Activated T-helper 1 cell treated with anti-CD3 and anti-CD28 coated beads, Interleukin-2, amount 50 U/mL, for 16 hours (primary cell): Measurements from ENCODE around the gene BMERB1.
"Not testable (repeated sequence)": the region's sequence is repeated elsewhere in the genome, so short reads cannot be mapped to it uniquely, and the experiment has no call there.

Experiments used
- DNase-seq, 2 donors: peaks; one replicate each; pipeline ENCODE4 v3.0.0-alpha.2; 2020; ENCODE audit warnings: low read depth in 1 of 2, low spot score in 1 of 2

The BMERB1 gene

DNA sequence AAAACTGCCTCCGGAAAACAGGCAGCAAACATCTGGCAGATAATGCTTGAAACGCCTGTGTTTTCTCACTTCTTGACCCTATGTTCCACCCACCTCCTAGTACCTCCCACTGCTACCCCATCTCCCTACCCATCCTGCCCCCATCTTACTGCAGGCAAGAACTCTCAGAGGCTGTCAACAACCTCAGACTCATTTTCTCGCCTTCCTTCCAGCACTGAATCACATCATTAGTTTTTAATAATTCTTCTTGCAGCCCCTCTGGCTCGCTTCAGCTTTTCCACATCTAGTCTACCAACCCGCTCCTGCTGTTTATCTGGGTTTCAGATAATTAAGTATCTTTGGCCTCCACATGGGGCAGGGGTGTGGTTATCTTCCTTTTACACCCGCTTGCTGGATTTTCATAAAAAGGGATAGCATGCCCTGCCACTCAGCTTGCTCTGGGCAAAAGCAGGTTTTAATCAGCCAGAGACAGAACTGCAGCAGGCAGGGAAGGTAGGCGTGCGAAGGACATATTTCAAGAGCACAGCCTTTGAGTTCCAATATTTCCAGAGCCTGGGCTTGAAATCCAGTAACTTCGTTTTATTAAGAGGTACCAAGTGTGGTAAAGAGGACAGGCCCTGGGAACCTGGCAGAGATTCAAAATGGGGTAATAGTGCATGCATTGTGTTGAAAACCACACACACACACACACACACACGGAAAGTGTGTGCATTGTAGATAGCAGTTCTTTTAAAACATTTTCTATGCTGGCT lies 87.5 kb downstream of the BMERB1 start:
- no peak for DNase-seq

- DNase-seq: no peak
Observed at GRCh38 chr16:15523092-15523541, 88.7 kb downstream of the BMERB1 start.

- no peak for DNase-seq
Observed at GRCh38 chr16:15523939-15524338, 89.6 kb downstream of the BMERB1 start.

DNA sequence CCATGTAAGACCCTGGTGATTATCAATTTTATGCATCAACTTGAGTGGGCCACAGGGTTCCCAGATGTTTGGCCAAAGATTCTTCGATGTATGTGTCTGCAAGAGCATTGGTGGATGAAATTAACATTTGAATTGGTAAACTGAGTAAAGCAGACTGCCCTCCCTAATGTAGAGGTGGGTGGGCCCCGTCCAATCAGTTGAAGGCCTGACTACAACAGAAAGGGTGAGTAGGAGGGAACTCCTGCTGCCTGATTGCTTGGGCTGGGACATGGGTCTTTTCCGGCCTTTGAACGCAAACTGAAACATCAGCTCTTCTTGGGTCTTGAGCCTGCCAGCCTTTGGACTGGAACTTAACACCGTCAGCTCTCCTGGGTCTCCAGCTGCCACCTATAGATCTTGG lies 90.6 kb downstream of the BMERB1 start:
- DNase-seq: no peak

- no peak for DNase-seq
Observed at GRCh38 chr16:15526097-15526496, 91.7 kb downstream of the BMERB1 start.

- no peak for DNase-seq
Observed at GRCh38 chr16:15526731-15527130, 92.3 kb downstream of the BMERB1 start.

DNA sequence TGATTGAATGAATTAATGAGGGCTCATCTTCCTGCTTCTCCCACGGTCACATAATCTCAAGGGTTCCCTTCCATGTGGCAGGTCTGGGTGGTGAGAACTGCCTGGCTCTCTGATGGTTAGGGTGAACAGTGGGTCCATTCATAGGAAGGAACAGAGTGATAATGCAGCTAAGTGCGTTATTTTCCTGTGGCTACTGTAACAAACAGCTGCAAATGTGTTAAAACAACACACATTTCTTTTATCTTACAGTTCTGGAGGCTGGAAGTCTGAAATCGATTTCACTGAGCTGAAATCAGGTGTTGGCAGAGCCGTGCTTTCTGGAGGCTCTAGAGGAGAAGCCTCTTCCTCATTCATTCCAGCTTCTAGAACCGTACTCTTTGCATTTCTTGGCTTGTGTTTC lies 95.3 kb downstream of the BMERB1 start:
- no peak for DNase-seq

GRCh38 chr16:15530085-15530484 lies 95.7 kb downstream of the BMERB1 start:
- no peak for DNase-seq

- no peak for DNase-seq
Observed at GRCh38 chr16:15532825-15533224, 98.4 kb downstream of the BMERB1 start.

GRCh38 chr16:15533386-15533785 lies 99.0 kb downstream of the BMERB1 start:
- DNase-seq: no peak

DNA sequence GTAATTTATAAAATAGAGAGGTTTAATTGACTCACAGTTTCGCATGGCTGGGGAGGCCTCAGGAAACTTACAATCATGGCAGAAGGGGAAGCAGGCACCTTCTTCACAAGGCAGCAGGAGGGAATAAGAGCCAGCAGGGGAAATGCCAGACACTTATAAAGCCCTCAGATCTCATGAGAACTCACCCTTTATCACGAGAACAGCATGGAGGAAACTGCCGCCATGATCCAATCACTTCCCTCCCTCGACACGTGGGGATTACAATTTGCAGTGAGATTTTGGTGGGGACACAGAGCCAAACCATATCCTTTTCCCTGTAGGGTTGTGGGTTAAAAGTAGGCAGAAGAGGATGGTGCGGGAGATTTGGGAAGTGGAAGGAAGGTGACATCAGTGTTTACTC lies 101.4 kb downstream of the BMERB1 start:
- DNase-seq: no peak

- DNase-seq: no peak
Observed at GRCh38 chr16:15536843-15537242, 102.5 kb downstream of the BMERB1 start.

- DNase-seq: no peak
Observed at GRCh38 chr16:15538507-15538906, 104.1 kb downstream of the BMERB1 start.

DNA sequence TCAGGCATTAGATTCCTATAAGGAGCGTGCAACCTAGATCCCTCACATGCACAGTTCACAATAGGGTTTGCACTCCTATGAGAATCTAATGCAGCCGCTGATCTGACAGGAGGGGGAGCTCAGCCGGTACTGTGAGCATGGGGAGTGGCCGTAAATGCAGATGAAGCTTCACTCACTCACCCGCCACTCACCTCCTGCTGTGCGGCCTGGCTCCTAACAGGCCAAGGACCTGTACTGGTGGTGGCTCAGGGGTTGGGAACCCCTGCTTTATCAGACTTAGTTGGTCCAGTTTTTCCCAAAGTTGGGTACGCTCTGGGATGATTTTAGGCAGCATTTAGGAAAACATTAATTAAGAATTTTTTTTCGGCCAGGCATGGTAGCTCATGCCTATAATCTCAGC lies 104.8 kb downstream of the BMERB1 start:
- no peak for DNase-seq

DNA sequence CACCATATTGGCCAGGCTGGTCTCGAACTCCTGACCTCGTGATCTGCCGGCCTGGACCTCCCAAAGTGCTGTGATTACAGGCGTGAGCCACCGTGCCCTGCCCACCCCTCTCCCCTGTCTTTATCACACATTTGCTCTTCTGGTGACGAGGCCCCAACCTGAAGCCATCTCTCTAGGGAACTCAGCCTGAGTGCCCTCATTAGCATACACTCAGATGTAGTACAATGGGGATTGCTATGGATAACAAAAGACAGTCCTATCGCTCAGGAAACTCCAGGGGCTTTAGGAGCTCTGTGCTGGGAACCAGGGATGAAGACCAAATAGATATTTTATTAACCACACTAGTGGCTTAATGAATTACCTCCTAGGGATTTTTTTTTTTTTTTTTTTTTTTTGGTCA lies 107.9 kb downstream of the BMERB1 start:
- DNase-seq: no peak

- no peak for DNase-seq
Observed at GRCh38 chr16:15542734-15543347, 108.5 kb downstream of the BMERB1 start.

DNA sequence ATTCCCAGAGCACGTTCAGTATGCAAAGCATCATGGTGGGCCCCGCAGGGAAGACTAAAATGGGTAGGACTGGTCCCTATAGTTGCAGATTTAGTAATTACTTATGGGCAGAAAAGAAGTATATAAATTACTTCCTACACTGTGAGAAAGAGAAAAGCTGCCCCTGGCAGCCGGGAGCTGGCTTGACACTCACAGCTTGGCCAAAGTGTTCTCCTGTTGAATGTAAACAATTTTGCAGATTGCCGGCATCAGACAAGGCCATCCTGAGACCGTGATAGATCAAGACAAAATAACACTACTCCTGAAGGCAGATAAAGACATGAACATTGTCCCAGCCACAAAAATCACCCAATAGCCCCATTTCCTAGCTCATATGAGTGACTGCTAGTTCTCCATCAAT lies 110.0 kb downstream of the BMERB1 start:
- DNase-seq: no peak

DNA sequence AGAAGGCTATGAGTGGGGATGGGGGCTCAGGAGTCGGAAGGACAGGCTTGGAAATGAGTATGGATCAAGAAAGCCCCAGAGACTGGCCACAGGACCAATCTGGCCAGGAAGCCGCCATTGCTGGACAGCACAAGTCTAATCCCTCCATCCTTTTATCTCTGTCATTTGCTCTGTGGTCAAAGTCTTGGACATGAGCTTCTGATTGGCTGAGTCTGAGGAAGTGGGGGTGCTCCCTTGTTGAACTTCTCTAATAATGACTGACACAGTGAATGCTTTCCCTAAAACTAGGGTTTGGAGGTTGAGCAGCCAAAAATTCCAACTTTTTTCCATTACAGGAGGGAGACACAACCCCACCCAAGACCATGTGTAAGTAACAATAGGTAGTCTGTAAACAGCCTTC lies 111.2 kb downstream of the BMERB1 start:
- no peak for DNase-seq

DNA sequence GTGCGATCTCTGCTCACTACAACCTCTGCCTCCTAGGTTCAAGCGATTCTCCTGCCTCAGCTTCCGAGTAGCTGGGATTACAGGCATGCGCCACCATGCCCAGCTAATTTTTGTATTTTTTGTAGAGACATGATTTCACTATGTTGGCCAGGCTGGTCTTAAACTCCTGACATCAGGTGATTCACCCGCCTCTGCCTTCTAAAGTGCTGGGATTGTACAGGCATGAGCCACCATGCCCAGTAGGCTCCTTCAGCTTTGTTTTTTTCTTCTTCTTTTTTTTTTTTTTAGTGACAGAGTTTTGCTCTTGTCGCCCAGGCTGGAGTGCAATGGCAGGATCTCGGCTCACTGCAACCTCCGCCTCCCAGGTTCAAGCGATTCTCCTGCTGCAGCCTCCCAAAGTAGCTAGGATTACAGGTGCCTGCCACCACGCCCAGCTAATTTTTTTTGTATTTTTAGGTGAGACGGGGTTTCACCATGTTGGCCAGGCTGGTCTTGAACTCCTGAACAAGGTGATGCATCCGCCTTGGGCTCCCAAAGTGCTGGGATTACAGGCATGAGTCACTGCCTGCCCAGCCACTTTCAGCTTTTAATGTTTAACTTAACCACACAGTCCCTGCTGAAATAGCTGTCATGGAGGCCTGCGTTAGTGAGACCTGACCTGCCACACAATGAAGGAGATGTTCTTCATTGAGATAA lies 112.8 kb downstream of the BMERB1 start:
- DNase-seq: not testable (repeated sequence)

DNA sequence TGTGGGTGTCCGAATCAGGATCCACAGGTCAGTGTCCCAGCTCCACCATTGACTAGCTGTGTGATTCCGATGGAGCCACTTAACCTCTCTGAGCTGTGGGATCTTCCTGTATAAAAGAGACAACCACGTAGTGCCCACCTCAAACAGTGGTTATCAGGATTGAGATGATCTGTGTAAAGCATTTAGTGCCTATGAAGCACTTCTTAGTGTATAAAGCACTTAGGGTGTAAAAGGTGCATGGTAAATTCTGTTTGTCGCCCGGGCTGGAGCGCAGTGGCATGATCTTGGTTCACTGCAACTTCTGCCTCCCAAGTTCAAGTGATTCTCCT lies 113.3 kb downstream of the BMERB1 start:
- DNase-seq: no peak

GRCh38 chr16:15548482-15548891 lies 114.1 kb downstream of the BMERB1 start:
- no peak for DNase-seq

GRCh38 chr16:15552507-15552906 lies 118.1 kb downstream of the BMERB1 start:
- DNase-seq: no peak
